ENCODE data around the gene EEFSEC.

DNA sequence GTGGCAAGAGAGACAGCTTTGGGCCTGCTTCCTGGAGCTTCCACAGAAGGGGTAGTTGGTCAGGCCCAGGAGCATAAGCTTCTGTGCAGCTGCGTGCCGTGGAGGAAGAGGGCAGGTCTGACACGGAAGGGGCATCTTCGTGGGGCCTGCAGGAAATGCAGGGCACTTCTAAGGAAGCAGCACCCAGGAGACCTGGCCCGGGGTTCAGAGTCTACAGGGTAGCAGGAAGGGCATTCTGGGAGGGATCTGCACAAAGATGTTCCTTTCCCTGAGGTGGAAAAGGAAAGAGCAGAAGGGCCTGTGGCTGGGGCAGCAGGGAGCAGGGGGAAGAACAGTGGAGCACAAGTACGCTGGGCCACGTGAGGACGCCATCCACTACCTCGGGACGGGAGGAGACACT, 228.3 kb downstream of the EEFSEC start:
- TF ChIP-seq MAX (IDR thresholded peaks at IDR 0.05; ENCODE audit: low read depth, low read length) (no peak), POLR2A (IDR thresholded peaks at IDR 0.05; ENCODE audit: extremely low read depth, insufficient read length) (no peak)

All from NB4 (cell line).